HG03354 (cell line): ENCODE results near the gene TRIM47.

Source experiments
- ATAC-seq: cut with Tn5 transposase; IDR thresholded peaks from one replicate; pipeline ENCODE4 v1.9.1; 2021; ENCODE audit warnings: mild to moderate bottlenecking; ENCODE audit not compliant: unreplicated experiment, poor library complexity, severe bottlenecking

TRIM47 gene, protein sequence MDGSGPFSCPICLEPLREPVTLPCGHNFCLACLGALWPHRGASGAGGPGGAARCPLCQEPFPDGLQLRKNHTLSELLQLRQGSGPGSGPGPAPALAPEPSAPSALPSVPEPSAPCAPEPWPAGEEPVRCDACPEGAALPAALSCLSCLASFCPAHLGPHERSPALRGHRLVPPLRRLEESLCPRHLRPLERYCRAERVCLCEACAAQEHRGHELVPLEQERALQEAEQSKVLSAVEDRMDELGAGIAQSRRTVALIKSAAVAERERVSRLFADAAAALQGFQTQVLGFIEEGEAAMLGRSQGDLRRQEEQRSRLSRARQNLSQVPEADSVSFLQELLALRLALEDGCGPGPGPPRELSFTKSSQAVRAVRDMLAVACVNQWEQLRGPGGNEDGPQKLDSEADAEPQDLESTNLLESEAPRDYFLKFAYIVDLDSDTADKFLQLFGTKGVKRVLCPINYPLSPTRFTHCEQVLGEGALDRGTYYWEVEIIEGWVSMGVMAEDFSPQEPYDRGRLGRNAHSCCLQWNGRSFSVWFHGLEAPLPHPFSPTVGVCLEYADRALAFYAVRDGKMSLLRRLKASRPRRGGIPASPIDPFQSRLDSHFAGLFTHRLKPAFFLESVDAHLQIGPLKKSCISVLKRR

GRCh38 chr17:75878174-75878998 is at the start of gene TRIM47:
TSS of gene TRIM47 (minus strand) at chr17:75878581. CDS start at chr17:75878548, 33 bp downstream.
- ATAC-seq, result no peak

- ATAC-seq, result no peak
These were observed 49.0 kb upstream of the TRIM47 start for GRCh38 chr17:75927286-75927922.

- ATAC-seq, result no peak
These were observed 48.1 kb upstream of the TRIM47 start for GRCh38 chr17:75926456-75926855.

- no peak for ATAC-seq
These were observed 47.5 kb upstream of the TRIM47 start for GRCh38 chr17:75925912-75926311.

- no peak for ATAC-seq
These were observed 46.7 kb upstream of the TRIM47 start for GRCh38 chr17:75925103-75925502.

- no peak for ATAC-seq
These were observed 44.8 kb upstream of the TRIM47 start for GRCh38 chr17:75922963-75923874.

GRCh38 chr17:75922173-75922961 is 44.0 kb upstream of the TRIM47 start:
- no peak for ATAC-seq

DNA sequence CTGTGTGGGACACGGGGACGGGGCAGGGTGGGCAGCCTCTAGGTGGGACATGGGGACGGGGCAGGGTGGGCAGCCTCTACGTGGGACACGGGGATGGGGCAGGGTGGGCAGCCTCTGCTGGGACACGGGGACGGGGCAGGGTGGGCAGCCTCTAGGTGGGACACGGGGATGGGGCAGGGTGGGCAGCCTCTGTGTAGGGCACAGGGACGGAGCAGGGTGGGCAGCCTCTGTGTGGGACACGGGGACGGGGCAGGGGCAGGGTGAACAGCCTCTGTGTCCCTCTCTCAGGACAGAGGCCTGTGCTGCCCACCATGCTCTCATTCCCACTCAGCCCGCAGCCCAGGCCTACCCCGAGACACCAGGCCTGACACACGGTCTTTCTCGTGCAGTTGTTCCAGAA is 43.2 kb upstream of the TRIM47 start:
- no peak for ATAC-seq

GRCh38 chr17:75920045-75920560 is 41.7 kb upstream of the TRIM47 start:
- ATAC-seq, result no peak

- no peak for ATAC-seq
These were observed 41.2 kb upstream of the TRIM47 start for GRCh38 chr17:75919611-75920010.

DNA sequence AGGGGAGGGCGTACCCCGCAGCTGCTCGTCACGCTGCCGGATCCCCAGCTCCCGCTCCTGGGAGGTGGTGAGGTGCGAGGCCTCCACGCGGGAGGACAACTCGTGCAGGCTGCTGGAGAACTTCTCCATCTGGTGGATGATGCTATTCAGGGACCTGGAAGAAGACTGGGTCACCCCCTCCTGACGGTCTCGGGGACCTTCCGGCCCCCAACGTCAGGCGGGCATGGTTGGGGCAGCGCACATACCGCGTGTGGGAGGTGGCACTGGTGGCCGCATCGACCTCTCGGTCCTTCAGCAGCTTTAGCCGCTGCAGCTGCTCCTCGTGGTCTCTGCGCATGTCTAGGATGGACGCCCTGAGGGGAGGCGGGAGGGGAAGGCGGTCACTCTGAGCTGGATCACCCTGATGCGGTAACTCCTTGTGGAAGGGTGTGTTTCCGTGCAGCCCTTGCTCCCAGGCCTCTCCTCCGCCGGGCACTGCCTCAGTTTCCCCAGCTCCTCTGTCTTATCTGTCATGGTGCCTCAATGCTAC is 39.6 kb upstream of the TRIM47 start:
- ATAC-seq, result no peak

DNA sequence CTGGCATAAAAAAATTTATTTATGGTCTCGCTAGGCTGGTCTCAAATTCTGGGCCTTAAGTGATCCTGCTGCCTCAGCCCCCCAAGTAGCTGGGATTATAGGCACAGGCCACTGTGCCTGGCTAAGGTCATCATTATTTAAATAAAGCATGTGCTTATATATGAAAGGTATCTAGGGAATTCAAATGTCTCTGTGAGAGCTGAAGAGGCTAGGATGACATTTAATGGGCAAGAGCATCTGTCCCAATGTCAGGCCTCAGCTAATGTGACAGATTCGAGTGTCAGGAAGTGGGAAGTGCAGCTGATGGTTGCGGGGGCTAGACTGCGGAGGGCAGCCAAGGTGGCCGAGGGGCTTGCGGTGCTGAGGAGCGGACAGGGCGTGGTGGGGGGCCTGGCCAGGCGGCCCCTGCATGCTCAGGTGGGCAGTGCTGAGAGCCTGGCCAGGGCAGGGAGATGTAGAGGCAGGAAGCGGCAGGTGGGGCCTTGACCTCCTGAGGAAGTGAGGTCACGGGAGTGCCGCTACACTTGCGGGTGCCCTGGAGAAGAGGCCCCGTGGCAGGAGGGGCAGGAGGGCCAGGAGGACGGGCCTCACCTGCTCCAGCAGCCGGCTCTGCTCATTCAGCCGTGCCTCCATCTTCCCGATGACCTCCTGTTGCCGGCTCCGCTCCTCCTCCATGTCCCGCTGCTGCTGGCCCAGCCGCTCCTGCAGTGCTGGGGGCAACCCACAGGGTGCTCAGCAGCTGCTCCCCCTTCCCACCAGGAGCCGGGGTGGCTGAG is 38.9 kb upstream of the TRIM47 start:
- no peak for ATAC-seq

DNA sequence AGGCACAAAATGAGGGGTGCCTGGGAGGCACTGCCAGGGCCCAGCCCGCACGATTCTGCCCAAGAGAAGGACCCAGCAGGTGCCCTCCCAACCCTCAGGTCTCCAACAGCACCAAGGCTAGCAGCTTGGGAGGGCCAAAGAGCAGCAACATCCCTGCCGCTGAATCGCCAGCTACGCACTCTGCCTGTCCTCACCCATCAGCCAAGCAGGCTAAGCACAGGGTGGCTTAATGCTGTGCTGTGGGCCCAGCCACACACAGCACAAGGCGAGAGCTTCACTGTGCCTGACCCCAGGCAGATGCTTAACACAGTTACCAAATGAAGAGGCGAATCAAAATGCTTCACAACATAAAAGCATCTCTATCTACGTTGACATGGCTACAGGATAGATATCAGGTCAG is 36.9 kb upstream of the TRIM47 start:
- no peak for ATAC-seq

DNA sequence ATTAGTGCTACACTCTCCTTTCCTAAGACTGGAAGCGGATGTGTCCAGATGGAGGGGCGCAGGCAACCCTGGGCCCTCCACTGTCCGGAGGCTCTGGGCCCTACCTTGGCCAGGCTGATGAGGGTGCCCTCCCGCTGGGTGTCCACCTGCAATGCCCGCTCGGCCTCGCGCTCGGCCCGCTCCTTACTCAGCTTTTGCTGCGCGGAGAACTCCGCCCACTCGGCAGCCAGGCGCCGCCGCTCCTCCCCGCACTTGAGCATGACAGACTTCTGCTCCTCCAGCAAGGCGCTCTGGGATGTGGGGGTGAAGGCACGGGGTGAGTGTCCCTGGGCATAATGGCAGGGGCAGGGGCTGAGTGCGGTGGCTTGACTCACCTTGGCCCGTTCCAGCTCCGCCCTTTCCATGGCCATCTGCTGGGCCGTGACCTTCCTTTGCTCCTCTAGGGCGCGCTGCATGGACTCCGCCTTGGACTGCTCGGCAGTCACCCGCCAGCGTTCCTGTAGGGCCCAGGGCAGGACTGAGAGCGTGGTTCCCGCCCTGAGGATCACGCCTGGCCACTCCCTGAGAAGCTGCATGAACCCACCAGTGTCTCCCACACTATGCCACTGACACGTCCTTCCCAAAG is 36.4 kb upstream of the TRIM47 start:
- no peak for ATAC-seq

DNA sequence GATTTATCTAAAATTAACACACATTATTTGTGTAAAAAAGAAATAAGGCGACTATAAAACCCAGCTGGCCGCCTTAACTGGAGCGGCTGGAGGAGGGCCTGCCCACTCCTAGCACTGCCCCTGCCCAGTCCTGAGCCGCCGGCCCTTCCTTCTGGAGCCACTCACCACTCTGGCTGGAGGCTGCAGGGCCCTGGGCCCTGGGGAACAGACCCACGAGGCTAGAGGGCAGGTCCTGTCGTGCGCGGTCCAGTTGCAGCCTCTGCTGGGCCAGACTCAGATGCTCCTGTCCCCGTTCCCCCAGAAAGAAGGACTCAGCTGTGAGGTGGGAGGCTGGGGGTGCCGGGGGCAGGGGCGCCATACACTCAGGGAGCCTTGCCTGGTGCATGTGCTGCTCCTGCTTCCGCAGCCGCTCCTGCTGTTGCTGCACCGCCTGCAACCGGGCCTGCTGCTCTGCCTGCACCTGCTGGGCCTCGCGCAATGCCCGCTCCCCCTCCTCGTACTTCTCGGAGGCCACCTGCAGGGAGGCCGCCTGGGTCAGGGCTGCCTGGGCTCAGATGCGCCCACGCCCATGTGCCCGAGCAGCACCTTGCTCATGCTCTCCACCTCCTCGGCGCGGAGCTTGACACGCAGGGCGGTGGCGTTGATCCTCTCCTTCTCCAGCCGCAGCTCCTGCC is 35.3 kb upstream of the TRIM47 start:
- no peak for ATAC-seq

GRCh38 chr17:75910699-75911098 is 32.3 kb upstream of the TRIM47 start:
- ATAC-seq, result no peak
